Measurements from ENCODE around the gene ALS2CL. TPM values are rescaled to one million over a fixed set of nuclear protein-coding genes. Genes with fewer than 3 reads are reported as not detected.
A peak's percentile ranks its signal among the peaks of the same experiment; 100 is the strongest.

ALS2CL gene
- total RNA-seq, 2 experiments from 2014 or later, result 3.2 to 3.3 TPM

GRCh38 chr3:46666453-46666845, 27.0 kb downstream of the ALS2CL start:
- Mint-ChIP-seq H3K9me3 (ENCODE audit: low read depth) (no peaks in the 10 kb centered on the region), H3K4me3 (no peak overlapping the region), H3K36me3 (ENCODE audit: low read depth) (no peaks in the 10 kb centered on the region), H3K27ac (no peak overlapping the region), H3K27me3 (no peaks in the 10 kb centered on the region), H3K4me1 (no peaks in the 10 kb centered on the region)
- DNase-seq, result no peak
- intact Hi-C loops (cut with DNase I, micrococcal nuclease), result no loop called here
- POLR2A ChIA-PET, result no interaction called here
- ATAC-seq, result no peak
- CTCF ChIA-PET, result interaction anchor here (0.7 kb wide), 1 partner anchor 41 kb away, joined by 3 read pairs; no protein-coding TSS in a partner anchor

- POLR2A ChIA-PET, result no interaction called here
- CTCF ChIA-PET, result interaction anchor here (0.5 to 0.7 kb wide), 2 partner anchors 37 to 41 kb away, joined by 3 read pairs; no protein-coding TSS in a partner anchor
- intact Hi-C loops (cut with DNase I, micrococcal nuclease), result no loop called here
- H3K4me1 Mint-ChIP-seq, result no peaks in the 10 kb centered on the region
- no peak overlapping the region for H3K4me3 Mint-ChIP-seq
- H3K27me3 Mint-ChIP-seq, result no peaks in the 10 kb centered on the region
- DNase-seq (no peak), ATAC-seq (no peak)
- H3K36me3 Mint-ChIP-seq (ENCODE audit: low read depth), result no peaks in the 10 kb centered on the region
- H3K9me3 Mint-ChIP-seq (ENCODE audit: low read depth), result no peaks in the 10 kb centered on the region
- no peak overlapping the region for H3K27ac Mint-ChIP-seq
These were observed 27.6 kb downstream of the ALS2CL start for GRCh38 chr3:46665763-46666452.

GRCh38 chr3:46664971-46665762, 28.3 kb downstream of the ALS2CL start:
- ChIA-PET CTCF (no interaction called here), POLR2A (interaction anchor here (0.6 kb wide), 1 partner anchor 284 kb away, joined by 5 read pairs; no protein-coding TSS in a partner anchor)
- ATAC-seq (no peak), DNase-seq (no peak)
- Mint-ChIP-seq H3K4me1 (no peaks in the 10 kb centered on the region), H3K36me3 (ENCODE audit: low read depth) (no peaks in the 10 kb centered on the region), H3K4me3 (no peak overlapping the region), H3K27ac (no peak overlapping the region), H3K27me3 (no peaks in the 10 kb centered on the region), H3K9me3 (ENCODE audit: low read depth) (no peaks in the 10 kb centered on the region)
- intact Hi-C loops (cut with DNase I, micrococcal nuclease), result no loop called here

- no peaks in the 10 kb centered on the region for H3K27me3 Mint-ChIP-seq
- H3K9me3 Mint-ChIP-seq (ENCODE audit: low read depth), result no peaks in the 10 kb centered on the region
- ATAC-seq (no peak), DNase-seq (no peak)
- intact Hi-C loops (cut with DNase I, micrococcal nuclease), result no loop called here
- H3K4me1 Mint-ChIP-seq, result no peaks in the 10 kb centered on the region
- no peaks in the 10 kb centered on the region for H3K36me3 Mint-ChIP-seq (ENCODE audit: low read depth)
- CTCF ChIA-PET, result interaction anchor here (0.5 to 0.9 kb wide), 3 partner anchors 10 to 164 kb away, joined by 3 to 4 read pairs (median 3); no protein-coding TSS in a partner anchor
- POLR2A ChIA-PET, result interaction anchor here (0.6 kb wide), 1 partner anchor 285 kb away, joined by 5 read pairs; no protein-coding TSS in a partner anchor
- no peak overlapping the region for H3K4me3 Mint-ChIP-seq
- no peak overlapping the region for H3K27ac Mint-ChIP-seq
These were observed 29.1 kb downstream of the ALS2CL start for GRCh38 chr3:46664188-46664970.

- Mint-ChIP-seq H3K36me3 (ENCODE audit: low read depth) (no peaks in the 10 kb centered on the region), H3K27ac (no peak overlapping the region), H3K27me3 (no peaks in the 10 kb centered on the region), H3K9me3 (ENCODE audit: low read depth) (no peaks in the 10 kb centered on the region), H3K4me3 (no peak overlapping the region), H3K4me1 (no peaks in the 10 kb centered on the region)
- ATAC-seq (peak; percentile 36), DNase-seq (no peak)
- ChIA-PET CTCF (interaction anchor here (0.5 to 0.9 kb wide), 2 partner anchors 99 to 163 kb away, joined by 3 to 4 read pairs; no protein-coding TSS in a partner anchor), POLR2A (no interaction called here)
- intact Hi-C loops (cut with DNase I, micrococcal nuclease), result no loop called here
These were observed 29.8 kb downstream of the ALS2CL start for GRCh38 chr3:46663591-46664135.

- ChIA-PET CTCF (interaction anchor here (0.7 to 0.9 kb wide), 2 partner anchors 98 to 591 kb away, joined by 3 read pairs; no protein-coding TSS in a partner anchor), POLR2A (no interaction called here)
- H3K36me3 Mint-ChIP-seq (ENCODE audit: low read depth), result no peaks in the 10 kb centered on the region
- H3K27me3 Mint-ChIP-seq, result no peaks in the 10 kb centered on the region
- no peak overlapping the region for H3K27ac Mint-ChIP-seq
- no peaks in the 10 kb centered on the region for H3K9me3 Mint-ChIP-seq (ENCODE audit: low read depth)
- DNase-seq, result no peak
- H3K4me3 Mint-ChIP-seq, result no peak overlapping the region
- intact Hi-C loops (cut with DNase I, micrococcal nuclease), result no loop called here
- no peaks in the 10 kb centered on the region for H3K4me1 Mint-ChIP-seq
- no peak for ATAC-seq
These were observed 30.5 kb downstream of the ALS2CL start for GRCh38 chr3:46662771-46663551.

GRCh38 chr3:46661776-46662766, 31.4 kb downstream of the ALS2CL start:
- no peaks in the 10 kb centered on the region for H3K36me3 Mint-ChIP-seq (ENCODE audit: low read depth)
- ATAC-seq (no peak), DNase-seq (no peak)
- POLR2A ChIA-PET, result no interaction called here
- H3K27ac Mint-ChIP-seq, result no peak overlapping the region
- H3K9me3 Mint-ChIP-seq (ENCODE audit: low read depth), result no peaks in the 10 kb centered on the region
- H3K27me3 Mint-ChIP-seq, result no peaks in the 10 kb centered on the region
- intact Hi-C loops (cut with DNase I, micrococcal nuclease), result no loop called here
- no peaks in the 10 kb centered on the region for H3K4me1 Mint-ChIP-seq
- CTCF ChIA-PET, result no interaction called here
- no peak overlapping the region for H3K4me3 Mint-ChIP-seq

- Mint-ChIP-seq H3K4me1 (no peaks in the 10 kb centered on the region), H3K9me3 (ENCODE audit: low read depth) (no peaks in the 10 kb centered on the region), H3K4me3 (no peak overlapping the region), H3K36me3 (ENCODE audit: low read depth) (no peaks in the 10 kb centered on the region), H3K27me3 (no peaks in the 10 kb centered on the region), H3K27ac (no peak overlapping the region)
- ATAC-seq (no peak), DNase-seq (no peak)
- POLR2A ChIA-PET, result no interaction called here
- CTCF ChIA-PET, result interaction anchor here (0.7 kb wide), 1 partner anchor 31 kb away, joined by 4 read pairs; no protein-coding TSS in a partner anchor
- intact Hi-C loops (cut with DNase I, micrococcal nuclease), result no loop called here
These were observed 32.6 kb downstream of the ALS2CL start for GRCh38 chr3:46660543-46661523.

- Mint-ChIP-seq H3K27me3 (no peaks in the 10 kb centered on the region), H3K9me3 (ENCODE audit: low read depth) (no peaks in the 10 kb centered on the region), H3K4me3 (no peak overlapping the region), H3K27ac (no peak overlapping the region), H3K36me3 (ENCODE audit: low read depth) (no peaks in the 10 kb centered on the region), H3K4me1 (no peaks in the 10 kb centered on the region)
- ChIA-PET CTCF (no interaction called here), POLR2A (no interaction called here)
- DNase-seq, result no peak
- ATAC-seq, result no peak
- intact Hi-C loops (cut with DNase I, micrococcal nuclease), result no loop called here
These were observed 33.5 kb downstream of the ALS2CL start for GRCh38 chr3:46660003-46660402.
